Pons (tissue), 1 donor: ENCODE data around the gene PPY.
"Not testable (repeated sequence)": the region's sequence is repeated elsewhere in the genome, so short reads cannot be mapped to it uniquely, and the experiment has no call there.

Experiments
- DNase-seq: peaks from one replicate; pipeline ENCODE4 v3.0.0-alpha.2; 2016; ENCODE audit warnings: low spot score

The PPY gene

DNA sequence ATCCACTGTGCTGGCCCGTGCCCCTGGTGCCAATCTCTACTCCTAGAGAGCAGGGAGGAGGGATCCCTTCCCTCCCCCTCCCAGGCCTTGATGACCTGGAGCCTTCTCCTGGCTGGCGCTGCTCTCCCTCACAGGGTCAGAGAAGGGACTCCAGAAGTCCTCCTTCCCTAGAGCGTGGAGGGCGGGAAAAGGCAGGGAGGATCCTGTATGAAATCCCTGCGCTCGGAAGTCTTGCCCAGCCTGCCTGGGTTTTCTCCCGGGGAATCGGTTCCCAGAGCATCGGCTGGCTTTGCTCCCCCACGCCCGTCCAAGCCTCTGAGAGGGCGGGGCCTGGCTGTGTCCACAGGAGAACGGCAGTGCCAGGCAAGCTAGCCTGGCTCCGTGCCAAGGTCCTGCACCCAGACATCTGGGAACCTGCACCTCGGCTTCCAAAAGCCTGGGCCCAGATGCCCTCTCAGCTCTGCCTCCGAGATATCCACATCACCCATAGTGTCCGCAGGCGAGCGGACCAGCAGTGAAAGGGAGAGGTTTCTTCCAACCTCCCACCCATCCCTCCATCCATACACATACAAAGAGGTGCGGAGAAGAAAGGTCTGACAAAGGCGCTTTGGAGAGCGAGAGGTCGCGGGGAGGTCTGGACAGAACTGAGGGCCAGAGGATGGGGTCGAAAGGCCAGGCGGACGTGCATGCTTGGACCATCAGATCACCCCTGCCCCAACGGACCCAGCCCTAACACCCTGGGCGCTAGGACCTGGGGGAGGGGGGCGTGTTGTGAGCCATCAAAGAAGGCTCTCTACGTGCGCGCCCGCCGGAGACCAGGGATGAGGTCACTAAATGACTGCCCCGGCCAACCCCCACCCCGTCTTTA is 36.1 kb downstream of the PPY start:
- peak; percentile 89 for DNase-seq

DNA sequence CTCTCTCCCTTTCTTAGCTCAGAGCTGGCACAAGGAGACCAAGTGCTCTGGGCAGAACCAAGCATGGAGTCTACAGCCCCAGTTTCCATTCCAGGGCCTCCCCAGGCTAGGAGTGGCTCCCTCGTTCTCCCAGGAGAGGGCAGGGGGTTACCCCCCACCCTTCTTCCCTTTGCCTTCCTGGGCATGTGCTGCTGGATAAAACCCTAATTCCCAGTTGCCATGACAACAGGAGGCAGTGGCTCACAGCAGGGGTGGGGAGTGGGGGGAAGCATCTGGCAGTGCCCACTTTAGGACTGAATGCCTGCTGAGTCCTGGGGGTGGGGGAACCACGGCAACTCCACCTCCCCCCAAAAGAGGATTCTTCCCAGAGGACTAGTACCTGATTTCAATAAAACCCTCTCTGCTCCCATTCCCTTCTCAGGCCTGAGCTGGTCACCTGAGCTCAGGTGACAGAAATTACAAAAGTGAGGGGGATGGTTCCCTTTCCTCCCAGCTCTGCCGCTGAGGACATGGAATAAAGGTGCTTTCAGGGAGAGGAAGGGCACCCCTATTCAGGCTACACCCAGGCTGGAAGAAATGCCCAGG is 36.8 kb downstream of the PPY start:
- DNase-seq: no peak

DNA sequence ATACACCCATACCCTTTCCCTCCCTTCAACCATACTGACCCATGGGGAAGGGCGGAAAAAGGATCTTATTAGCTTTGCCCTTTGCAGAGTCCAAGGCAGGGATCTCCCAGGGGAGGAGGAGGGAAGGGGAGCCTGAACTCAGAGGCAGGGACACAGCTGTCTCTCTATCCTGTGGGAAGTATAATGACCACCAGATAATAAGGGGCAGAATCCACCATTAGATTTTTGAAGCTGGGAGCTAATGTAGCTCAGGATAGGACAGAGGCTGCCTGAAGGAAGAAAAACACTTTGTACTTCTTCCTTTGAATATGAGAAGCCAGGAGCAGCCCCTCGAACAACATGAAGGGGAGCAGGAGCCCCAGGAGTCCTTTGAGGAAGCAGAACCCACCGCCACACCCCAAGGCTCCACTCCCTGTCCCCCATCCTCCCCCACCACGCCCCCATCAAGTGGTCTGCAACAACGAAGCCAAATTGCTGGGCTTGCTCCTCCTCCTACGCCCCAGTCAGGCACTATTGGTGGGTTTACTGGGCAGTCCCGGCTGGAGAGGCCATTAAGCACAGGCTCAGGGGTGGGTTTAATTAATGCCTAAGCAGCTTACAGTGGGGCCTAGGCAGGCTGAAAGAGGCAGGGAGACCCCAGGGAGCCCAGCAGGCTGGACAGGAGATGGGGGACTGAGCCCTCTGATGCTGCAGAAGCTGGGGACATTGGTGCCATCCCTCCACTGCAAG is 40.3 kb downstream of the PPY start:
- DNase-seq: no peak

DNA sequence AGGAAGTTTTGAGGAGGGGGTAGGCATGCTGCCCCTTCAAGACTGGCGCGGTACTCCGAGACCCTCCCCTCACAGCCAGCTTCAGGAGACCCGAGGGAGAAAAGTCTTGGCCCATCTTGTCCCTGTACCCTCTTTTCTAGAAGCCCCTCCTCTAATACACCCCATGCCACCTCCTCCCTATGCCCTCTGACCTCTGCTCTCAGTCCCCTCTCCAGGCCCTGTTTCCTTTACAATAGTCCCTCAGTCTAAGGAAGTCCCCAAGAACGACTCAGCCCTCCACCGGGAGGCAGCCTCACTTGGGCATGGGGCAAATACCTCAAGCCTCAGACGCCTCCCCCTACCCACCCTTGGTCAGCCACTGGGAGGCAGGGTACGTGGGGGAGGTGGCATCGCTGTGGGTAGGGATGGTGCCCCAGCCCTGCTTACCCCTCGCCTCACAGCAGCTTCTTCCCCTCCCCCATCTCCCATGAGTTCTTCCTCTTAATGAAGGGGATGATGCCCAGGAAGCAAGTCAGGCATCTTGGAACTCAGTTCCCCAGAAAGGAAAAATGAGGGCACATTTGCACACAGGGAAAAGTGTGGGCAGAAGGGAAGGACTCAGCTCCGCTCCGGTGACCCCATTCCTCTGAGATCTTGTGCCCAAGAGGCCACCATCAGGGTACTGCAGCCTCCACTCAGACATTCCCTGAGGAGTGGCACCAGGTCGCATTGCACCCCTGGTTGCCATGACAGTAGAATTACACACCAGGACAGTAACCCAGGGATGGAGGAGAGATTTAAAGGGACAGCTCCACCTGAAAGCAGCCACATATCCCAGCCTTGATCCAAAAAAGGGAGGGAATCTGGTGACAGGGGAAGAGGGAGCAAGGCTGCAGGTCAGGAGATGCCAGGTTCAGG is 41.2 kb downstream of the PPY start:
- no peak for DNase-seq

DNA sequence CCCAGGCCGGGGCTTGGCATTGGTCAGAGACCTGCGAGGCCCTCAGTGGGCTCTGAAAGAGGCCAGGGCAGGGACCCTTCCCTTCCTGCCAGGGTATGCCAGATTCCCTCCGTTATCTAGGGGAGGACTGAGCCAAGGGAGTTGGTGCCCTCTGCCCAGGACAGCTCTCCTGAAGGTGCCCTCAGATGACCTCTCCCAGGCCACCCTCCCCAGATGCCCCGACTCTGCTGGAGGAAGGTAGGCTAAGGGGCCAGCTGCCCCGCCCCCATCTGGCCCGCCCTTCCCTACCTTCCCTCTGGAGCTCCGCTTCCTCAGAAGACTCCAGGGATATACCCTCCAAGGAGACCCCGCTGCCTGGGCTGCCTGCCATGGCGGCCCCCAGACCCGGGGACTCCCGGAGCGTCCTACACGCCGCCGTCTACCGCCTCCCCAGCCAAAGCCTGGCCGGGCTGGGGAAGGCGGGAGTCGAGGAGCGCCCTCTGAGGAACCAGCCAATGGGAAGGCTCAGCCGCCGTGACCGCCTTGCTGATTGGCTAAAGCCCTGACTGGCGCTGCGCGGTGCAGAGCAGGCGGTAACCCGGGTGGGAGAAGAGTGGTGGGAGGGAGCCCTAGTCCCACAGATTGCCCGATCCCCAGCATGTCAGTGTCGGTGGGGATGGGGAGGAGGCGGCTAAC is 42.0 kb downstream of the PPY start:
- peak; percentile 66 for DNase-seq

DNA sequence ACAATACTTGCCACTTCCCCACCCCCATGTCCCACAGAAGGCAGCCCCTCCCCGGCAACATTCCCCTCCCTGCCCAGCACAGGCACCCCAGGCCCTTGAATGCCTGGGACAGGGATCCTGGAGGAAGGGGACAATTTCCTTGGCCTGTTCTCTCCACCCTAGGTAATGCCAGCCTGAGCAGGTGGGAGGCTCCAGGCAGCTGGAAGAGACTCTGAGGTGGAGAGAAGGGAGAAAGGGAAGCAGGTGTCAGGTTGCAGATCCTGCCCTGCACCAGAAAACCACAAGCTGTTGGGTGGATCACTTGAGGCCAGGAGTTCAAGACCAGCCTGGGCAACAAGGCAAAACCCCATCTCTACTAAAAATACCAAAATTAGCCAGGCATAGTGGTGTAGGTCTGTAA is 43.8 kb downstream of the PPY start:
- no peak for DNase-seq

DNA sequence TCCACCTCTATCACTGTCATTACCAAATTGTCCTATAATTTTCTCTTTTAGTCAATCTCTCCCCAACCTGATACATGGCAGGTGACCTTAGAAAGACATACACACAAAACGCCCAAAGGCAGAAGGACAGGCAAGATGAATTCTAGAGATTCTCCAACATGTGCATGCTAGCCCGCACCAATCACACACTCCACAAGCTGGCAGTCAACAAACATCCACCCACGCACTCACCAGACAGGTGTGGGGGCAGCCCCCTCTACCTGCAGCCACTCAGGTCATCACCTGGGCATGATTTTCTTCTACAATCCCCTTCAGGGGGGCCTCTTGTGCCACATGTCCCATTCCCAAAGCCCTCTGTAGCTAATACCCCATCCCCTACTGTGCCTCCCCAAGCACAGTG is 44.4 kb downstream of the PPY start:
- DNase-seq: no peak

DNA sequence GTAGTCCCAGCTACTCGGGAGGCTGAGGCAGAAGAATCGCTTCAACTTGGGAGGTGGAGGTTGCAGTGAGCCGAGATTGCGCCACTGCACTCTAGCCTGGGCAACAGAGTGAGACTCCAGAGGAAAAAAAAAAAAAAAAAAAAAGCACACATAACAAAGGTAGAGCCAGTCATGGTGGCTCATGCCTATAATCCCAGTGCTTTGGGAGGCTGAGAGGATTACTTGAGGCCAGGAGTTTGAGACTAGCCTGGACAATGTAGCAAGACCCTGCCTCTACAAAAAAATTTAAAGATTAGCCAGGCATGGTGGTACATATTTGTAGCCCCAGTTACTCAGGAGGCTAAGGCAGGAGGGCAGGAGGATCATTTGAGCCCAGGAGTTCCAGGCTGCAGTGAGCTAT is 47.8 kb downstream of the PPY start:
- DNase-seq: not testable (repeated sequence)

DNA sequence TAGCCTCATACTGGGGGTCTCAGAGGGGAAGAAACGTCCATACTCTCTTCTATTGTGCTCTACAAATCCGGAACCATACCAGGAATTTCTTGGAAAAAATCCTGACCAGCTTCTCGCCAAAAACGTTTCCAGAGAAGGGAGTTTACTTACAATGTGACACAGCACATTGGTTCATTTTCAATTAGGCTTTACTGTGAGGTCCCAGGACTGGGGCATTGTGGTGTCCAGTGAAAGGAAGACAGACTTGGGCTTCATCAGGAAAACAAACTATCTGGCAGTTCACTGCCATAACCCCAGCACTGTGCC is 49.7 kb downstream of the PPY start:
- no peak for DNase-seq

DNA sequence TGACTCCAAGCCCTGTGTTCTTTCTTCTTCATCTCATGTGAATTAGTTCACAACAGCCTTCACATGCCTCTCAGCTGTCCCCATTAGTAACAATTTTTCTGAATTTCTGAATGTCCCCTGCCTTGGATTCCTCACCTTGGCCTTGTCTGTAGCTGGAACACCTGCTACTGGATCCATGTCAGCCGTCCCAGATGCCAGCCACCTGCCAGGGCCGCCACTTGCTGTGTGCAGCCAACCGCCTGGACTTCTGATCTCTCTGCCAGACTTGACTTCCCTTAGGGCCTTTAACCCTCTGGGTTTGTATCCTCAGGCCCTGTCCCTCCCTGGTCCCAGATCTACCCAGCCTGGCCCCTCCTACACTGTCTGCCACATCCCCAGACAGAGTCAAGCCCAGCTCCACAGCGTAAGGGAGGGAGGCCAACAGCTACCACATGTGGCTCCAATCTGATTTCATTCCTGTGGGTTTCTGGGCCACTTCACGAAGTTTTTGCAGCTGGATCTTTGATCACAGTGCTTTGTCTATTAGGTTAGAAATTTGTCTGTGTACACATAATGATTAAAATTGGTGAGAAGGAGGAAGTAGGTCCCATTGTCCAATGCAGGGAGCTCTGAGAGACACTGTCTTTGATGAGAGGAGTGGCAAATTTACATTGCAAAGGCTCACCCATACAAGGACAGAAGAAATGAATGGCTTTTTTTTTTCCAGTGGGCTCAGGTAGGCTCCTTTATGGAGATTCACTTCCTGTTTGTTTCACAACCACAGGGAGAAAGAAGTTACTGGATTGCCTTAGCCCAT is 50.2 kb downstream of the PPY start:
- no peak for DNase-seq
